Spinal cord (tissue), 10 donors: ENCODE results near the gene SLC25A34. TPM values are rescaled to one million over a fixed set of nuclear protein-coding genes. Genes with fewer than 3 reads are reported as not detected.
A peak's percentile ranks its signal among the peaks of the same experiment; 100 is the strongest.
"Not testable (repeated sequence)": the region's sequence is repeated elsewhere in the genome, so short reads cannot be mapped to it uniquely, and the experiment has no call there.

Experiments used
- DNase-seq, 6 donors: peaks; one replicate each; pipeline versions ENCODE4 v3.0.0 to v3.0.0-alpha.2; 2013 to 2015; ENCODE audit warnings: low spot score in 6 of 6, low read depth in 4 of 6
- H3K27ac ChIP-seq: one replicate; pipeline ENCODE4 v1.5.1; 2013; ENCODE audit warnings: low read depth, low read length, control low read depth
- H3K27me3 ChIP-seq: one replicate; pipeline ENCODE4 v1.6.1; 2013; ENCODE audit warnings: low read length; ENCODE audit not compliant: control insufficient read depth, insufficient read depth
- H3K36me3 ChIP-seq: one replicate; pipeline ENCODE4 v1.6.1; 2013; ENCODE audit warnings: low read length; ENCODE audit not compliant: control insufficient read depth, insufficient read depth
- H3K4me1 ChIP-seq: one replicate; pipeline ENCODE4 v1.6.1; 2013; ENCODE audit warnings: low read length; ENCODE audit not compliant: control insufficient read depth, insufficient read depth
- H3K4me3 ChIP-seq: one replicate; pipeline ENCODE4 v1.5.1; 2013; ENCODE audit warnings: low read depth, low read length, control low read depth
- H3K9me3 ChIP-seq: one replicate; pipeline ENCODE4 v1.6.1; 2013; ENCODE audit warnings: low read length; ENCODE audit not compliant: control insufficient read depth, insufficient read depth
- WGBS: methylation state at CpG from one replicate; pipeline ENCODE4 v1.1.5; 2013; ENCODE audit warnings: missing lambda C conversion rate; ENCODE audit not compliant: insufficient coverage; 5-methylcytosine and 5-hydroxymethylcytosine counted together
- long read RNA-seq, 4 donors: transcript quantifications; one replicate each; lab custom pipeline, GENCODE V29; 2026
- polyA plus RNA-seq, 2 donors: library from polyadenylated mRNA; unstranded; fragments of 120-200 nt; gene quantifications; one replicate each; pipeline ENCODE4 v1.2.1, GENCODE V29; 2013; ENCODE audit not compliant: insufficient read length in 2 of 2
- total RNA-seq, 2 donors: library from RNA; depleted of rRNA in 1 of 2; stranded (reverse); fragments of 120-200 nt in 1 of 2; fragments of >200 nt in 1 of 2; gene quantifications; one replicate each; pipeline versions ENCODE4 v1.2.3 to v1.2.4, GENCODE V29; 2013 to 2014
- donor health status: healthy.

SLC25A34 gene
- total RNA-seq (1 to 10 TPM in 1 of 2 donors, under 1 TPM in 1; 0.59 to 3.1 TPM), polyA plus RNA-seq (1 to 10 TPM; 4.4 to 7.7 TPM)
- long read RNA-seq, donor 1, partial matches to known transcripts: 0 of 1 reads
- long read RNA-seq, donor 1, other reads (novel, unspliced or antisense): 0 of 1 reads
- long read RNA-seq, donor 2: 0 reads
- long read RNA-seq, donor 3: 0 reads
- long read RNA-seq, donor 4: 0 reads

DNA sequence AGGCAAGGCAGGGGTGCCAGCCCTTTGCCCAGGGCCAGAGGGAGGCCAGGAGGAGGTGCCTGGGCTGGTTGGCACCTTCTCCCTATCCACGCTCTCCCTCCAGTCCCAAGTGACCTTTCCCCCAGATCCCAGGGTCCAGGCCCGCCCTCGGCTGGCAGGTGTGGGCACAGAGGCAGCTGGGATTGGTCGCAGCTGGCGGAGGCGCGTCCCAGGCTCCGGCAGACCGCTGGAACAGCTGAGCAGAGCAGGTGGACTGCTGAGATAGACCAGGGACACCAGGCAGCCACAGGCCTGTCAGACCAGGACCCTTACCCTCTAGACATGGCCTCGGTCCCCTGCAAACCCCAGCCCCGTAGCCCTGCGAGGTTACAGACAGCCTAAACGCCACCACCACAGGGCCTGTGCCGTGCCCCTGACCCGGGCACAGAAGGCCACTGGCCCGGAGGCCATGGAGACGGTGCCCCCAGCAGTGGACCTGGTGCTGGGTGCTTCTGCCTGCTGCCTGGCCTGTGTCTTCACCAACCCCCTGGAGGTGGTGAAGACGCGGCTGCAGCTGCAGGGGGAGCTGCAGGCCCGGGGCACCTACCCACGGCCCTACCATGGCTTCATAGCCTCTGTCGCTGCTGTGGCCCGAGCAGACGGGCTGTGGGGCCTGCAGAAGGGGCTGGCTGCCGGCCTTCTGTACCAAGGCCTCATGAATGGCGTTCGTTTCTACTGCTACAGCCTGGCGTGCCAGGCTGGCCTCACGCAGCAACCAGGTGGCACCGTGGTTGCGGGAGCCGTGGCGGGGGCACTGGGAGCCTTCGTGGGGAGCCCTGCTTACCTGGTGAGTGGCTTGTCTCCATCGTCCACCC is at the start of gene SLC25A34:
Gene SLC25A34 (plus strand): TSS at position 221 of the 854 bp plus-strand sequence. CDS start 228 bp downstream, at position 449.
- Histone ChIP-seq H3K4me1 (peaks cover 2% of the 10 kb centered on the region), H3K27me3 (no peaks in the 10 kb centered on the region), H3K36me3 (peaks cover 87% of the 10 kb centered on the region), H3K4me3 (no peak within 1 kb of the TSS), H3K27ac (no peak within 1 kb of the TSS), H3K9me3 (no peaks in the 10 kb centered on the region)
- 83% methylated on average over 34 of the region's 35 CpGs for WGBS
- no peak for DNase-seq

GRCh38 chr1:15687446-15687845 is 48.6 kb upstream of the SLC25A34 start:
- H3K27me3 ChIP-seq: no peaks in the 10 kb centered on the region
- H3K27ac ChIP-seq: no peak overlapping the region
- no CpG with 5 or more reads among the region's 2 CpGs for WGBS
- H3K4me3 ChIP-seq: no peak overlapping the region
- peaks cover 21% of the 10 kb centered on the region for H3K4me1 ChIP-seq
- peaks cover 6% of the 10 kb centered on the region for H3K36me3 ChIP-seq
- H3K9me3 ChIP-seq: no peaks in the 10 kb centered on the region
- no peak for DNase-seq

- no peak overlapping the region for H3K27ac ChIP-seq
- no peak overlapping the region for H3K4me3 ChIP-seq
- no peaks in the 10 kb centered on the region for H3K9me3 ChIP-seq
- peaks cover 6% of the 10 kb centered on the region for H3K36me3 ChIP-seq
- whole genome bisulfite sequencing: 100% methylated on average over 2 of the region's 6 CpGs
- H3K27me3 ChIP-seq: no peaks in the 10 kb centered on the region
- DNase-seq: no peak
- peaks cover 6% of the 10 kb centered on the region for H3K4me1 ChIP-seq
Measured at GRCh38 chr1:15690317-15690716, 45.7 kb upstream of the SLC25A34 start.

DNA sequence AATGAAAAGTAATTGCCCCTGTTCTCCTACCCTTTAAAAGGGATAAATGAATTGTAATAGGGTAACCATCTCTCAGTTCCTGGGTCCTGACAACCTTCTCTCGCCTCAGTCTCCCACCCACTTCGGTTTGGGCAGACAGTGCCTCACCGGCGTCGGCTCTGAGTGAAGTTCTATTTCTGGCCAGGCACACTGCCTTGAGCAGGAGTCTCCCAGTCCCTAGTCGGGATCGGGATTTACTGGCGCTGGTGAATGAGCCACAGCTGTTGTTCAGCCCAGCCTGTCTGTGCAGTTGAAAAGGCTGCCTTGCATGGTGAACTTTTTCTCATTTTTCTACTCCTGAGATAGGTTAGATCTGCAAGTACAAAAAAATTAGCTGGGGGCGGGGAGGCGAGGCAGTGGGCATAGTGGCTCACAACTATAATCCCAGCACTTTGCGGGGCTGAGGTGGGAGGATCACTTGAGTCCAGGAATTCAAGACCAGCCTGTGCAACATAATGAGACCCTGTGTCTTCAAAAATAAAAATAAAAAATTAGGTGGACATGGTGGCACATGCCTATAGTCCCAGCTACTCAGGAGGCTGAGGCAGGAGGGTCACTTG is 44.5 kb upstream of the SLC25A34 start:
- no peak overlapping the region for H3K27ac ChIP-seq
- H3K4me1 ChIP-seq: peaks cover 9% of the 10 kb centered on the region
- no peaks in the 10 kb centered on the region for H3K9me3 ChIP-seq
- no peak overlapping the region for H3K4me3 ChIP-seq
- WGBS: 56% methylated on average over 9 of the region's 11 CpGs
- H3K36me3 ChIP-seq: peaks cover 6% of the 10 kb centered on the region
- peak in 1 of 6 donors; percentile 11 for DNase-seq
- no peaks in the 10 kb centered on the region for H3K27me3 ChIP-seq

- Histone ChIP-seq H3K9me3 (no peaks in the 10 kb centered on the region), H3K4me3 (no peak overlapping the region), H3K4me1 (peaks cover 13% of the 10 kb centered on the region), H3K27me3 (no peaks in the 10 kb centered on the region), H3K36me3 (peaks cover 6% of the 10 kb centered on the region), H3K27ac (no peak overlapping the region)
- no peak for DNase-seq
- 80% methylated on average over 2 of the region's 5 CpGs for WGBS
Measured at GRCh38 chr1:15692121-15692682, 43.9 kb upstream of the SLC25A34 start.

DNA sequence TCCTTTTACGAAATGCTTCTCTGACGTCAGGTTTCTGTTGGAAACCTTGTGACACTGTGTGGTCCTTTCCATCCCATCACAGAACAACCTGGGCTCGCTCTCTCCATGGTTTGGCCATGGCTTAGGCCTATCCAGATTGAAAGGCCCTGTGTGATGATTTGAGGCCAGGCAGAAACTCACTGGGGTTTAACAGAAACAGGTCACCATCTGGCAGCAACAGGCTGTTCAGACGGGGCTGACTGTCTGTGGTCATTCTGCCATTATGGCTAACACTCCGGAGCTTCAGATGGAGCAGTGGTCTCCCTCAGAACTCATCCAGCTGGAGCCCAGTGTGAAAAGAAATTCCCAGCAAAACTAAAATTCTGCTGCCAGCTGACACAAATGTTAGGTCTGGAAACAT is 42.7 kb upstream of the SLC25A34 start:
- H3K27me3 ChIP-seq: no peaks in the 10 kb centered on the region
- no peaks in the 10 kb centered on the region for H3K9me3 ChIP-seq
- peaks cover 22% of the 10 kb centered on the region for H3K4me1 ChIP-seq
- WGBS: 90% methylated on average over 3 of the region's 5 CpGs
- DNase-seq: no peak
- H3K4me3 ChIP-seq: no peak overlapping the region
- no peak overlapping the region for H3K27ac ChIP-seq
- peaks cover 6% of the 10 kb centered on the region for H3K36me3 ChIP-seq

GRCh38 chr1:15696956-15697521 is 39.0 kb upstream of the SLC25A34 start:
- H3K27ac ChIP-seq: peak overlapping the region; percentile 36
- H3K4me1 ChIP-seq: peaks cover 26% of the 10 kb centered on the region
- peak in 2 of 6 donors; percentile 21 to 72 for DNase-seq

GRCh38 chr1:15698201-15698600 is 37.9 kb upstream of the SLC25A34 start:
- no peak for DNase-seq
- Histone ChIP-seq H3K27ac (no peak overlapping the region), H3K27me3 (no peaks in the 10 kb centered on the region), H3K4me1 (peaks cover 33% of the 10 kb centered on the region), H3K4me3 (no peak overlapping the region), H3K36me3 (peaks cover 5% of the 10 kb centered on the region), H3K9me3 (no peaks in the 10 kb centered on the region)
- WGBS: no CpG with 5 or more reads among the region's 2 CpGs

More at GRCh38 chr1:15696956-15697521, 39.0 kb upstream of the SLC25A34 start:
- Histone ChIP-seq H3K9me3 (no peaks in the 10 kb centered on the region), H3K4me3 (no peak overlapping the region), H3K27me3 (no peaks in the 10 kb centered on the region), H3K36me3 (peaks cover under 1% of the 10 kb centered on the region)
- WGBS: 39% methylated on average over 8 of the region's 10 CpGs

GRCh38 chr1:15699321-15699720 is 36.7 kb upstream of the SLC25A34 start:
- WGBS: no CpG with 5 or more reads among the region's 4 CpGs
- H3K9me3 ChIP-seq, H3K4me3 ChIP-seq, DNase-seq, H3K27me3 ChIP-seq, H3K27ac ChIP-seq, H3K36me3 ChIP-seq: not testable (repeated sequence)
- peaks cover 42% of the 10 kb centered on the region for H3K4me1 ChIP-seq
